Measurements from ENCODE around the gene LAD1. TPM values are rescaled to one million over a fixed set of nuclear protein-coding genes. Genes with fewer than 3 reads are reported as not detected.

LAD1 gene
- total RNA-seq, 2 experiments from 2014 or later: not detected

GRCh38 chr1:201427963-201428362 is 28.8 kb upstream of the LAD1 start:
- intact Hi-C loops (cut with micrococcal nuclease; ENCODE audit: unreplicated experiment): no loop called here
- Histone ChIP-seq H3K27ac (ENCODE audit: low read depth, low read length, poor library complexity, severe bottlenecking) (no peak overlapping the region), H3K4me2 (ENCODE audit: low read length) (no peak overlapping the region), H4K20me1 (ENCODE audit: insufficient read depth, low read length) (no peaks in the 10 kb centered on the region), H2AFZ (ENCODE audit: low read length) (no peak overlapping the region), H3K9me2 (ENCODE audit: insufficient read depth, low read length) (no peaks in the 10 kb centered on the region), H3K4me1 (ENCODE audit: insufficient read depth, low read length, poor library complexity, severe bottlenecking) (peaks cover 31% of the 10 kb centered on the region), H3K79me2 (ENCODE audit: insufficient read depth, low read depth, low read length) (no peaks in the 10 kb centered on the region), H3K4me3 (ENCODE audit: low read depth, low read length, poor library complexity, severe bottlenecking) (no peak overlapping the region), H3K36me3 (ENCODE audit: insufficient read depth, low read length) (no peaks in the 10 kb centered on the region), H3K9me3 (ENCODE audit: low read length) (no peaks in the 10 kb centered on the region)
- no peak for TF ChIP-seq EZH2phosphoT487 (IDR thresholded peaks at IDR 0.05; ENCODE audit: borderline replicate concordance, low read depth, low read length)
- TF ChIP-seq, protein P1, sequence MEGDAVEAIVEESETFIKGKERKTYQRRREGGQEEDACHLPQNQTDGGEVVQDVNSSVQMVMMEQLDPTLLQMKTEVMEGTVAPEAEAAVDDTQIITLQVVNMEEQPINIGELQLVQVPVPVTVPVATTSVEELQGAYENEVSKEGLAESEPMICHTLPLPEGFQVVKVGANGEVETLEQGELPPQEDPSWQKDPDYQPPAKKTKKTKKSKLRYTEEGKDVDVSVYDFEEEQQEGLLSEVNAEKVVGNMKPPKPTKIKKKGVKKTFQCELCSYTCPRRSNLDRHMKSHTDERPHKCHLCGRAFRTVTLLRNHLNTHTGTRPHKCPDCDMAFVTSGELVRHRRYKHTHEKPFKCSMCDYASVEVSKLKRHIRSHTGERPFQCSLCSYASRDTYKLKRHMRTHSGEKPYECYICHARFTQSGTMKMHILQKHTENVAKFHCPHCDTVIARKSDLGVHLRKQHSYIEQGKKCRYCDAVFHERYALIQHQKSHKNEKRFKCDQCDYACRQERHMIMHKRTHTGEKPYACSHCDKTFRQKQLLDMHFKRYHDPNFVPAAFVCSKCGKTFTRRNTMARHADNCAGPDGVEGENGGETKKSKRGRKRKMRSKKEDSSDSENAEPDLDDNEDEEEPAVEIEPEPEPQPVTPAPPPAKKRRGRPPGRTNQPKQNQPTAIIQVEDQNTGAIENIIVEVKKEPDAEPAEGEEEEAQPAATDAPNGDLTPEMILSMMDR (conservative IDR thresholded peaks at IDR 0.05; ENCODE audit: low read length): no peak
- ChIA-PET CTCF (ENCODE audit: unreplicated experiment) (no interaction called here), POLR2A (interaction anchor here (0.8 kb wide), 1 partner anchor 40 kb away, joined by 3 read pairs; no protein-coding TSS in a partner anchor)
- BruUV-seq (replicated peaks): no TSS peak
- DNase-seq (ENCODE audit: low spot score): no peak

DNA sequence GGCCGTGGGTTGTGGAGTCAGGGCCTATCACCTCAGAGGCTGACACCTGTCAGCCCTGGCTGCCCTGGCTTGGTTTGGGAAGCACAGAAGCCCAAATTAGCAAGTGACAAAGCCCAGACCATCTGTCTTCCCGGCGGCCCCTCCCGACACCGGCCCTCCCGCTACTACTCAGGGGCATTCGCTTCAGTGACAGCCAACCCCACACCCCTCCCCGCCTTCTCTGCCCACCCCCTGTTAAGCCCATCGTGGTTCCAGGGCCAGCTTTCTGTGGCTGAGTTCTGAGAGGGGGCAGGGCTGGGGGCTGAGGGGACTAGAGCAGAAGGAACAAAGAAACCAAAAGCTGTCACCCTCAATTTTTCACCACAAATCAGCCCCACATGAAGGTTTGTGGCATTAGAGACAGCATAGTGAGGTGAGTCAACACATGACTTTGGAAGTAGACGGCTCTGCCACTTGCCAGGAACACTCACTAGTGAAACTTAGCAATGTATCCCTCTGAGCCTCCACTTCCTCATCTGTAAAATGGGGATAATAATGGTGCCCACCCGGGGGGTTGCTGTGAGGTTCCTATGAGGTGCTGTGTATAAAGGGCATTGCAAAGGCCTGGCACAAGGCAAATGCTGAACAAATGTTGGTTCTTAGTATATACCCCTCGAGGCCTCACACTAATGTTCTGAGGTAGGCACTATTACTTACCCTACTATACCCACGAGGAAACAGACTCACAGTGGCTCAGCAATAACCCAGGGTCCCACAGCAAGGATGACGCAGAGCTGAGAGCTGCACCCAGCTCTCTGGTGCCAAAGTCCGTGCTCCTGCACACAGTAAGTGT is 27.6 kb upstream of the LAD1 start:
- BruUV-seq (replicated peaks): no TSS peak

More for the DNA sequence above, 27.6 kb upstream of the LAD1 start:
- DNase-seq (ENCODE audit: low spot score): no peak
- Histone ChIP-seq H3K36me3 (ENCODE audit: insufficient read depth, low read length) (no peaks in the 10 kb centered on the region), H3K4me1 (ENCODE audit: insufficient read depth, low read length, poor library complexity, severe bottlenecking) (peaks cover 44% of the 10 kb centered on the region), H3K4me3 (ENCODE audit: low read depth, low read length, poor library complexity, severe bottlenecking) (no peak overlapping the region), H4K20me1 (ENCODE audit: insufficient read depth, low read length) (no peaks in the 10 kb centered on the region), H3K79me2 (ENCODE audit: insufficient read depth, low read depth, low read length) (no peaks in the 10 kb centered on the region), H3K9me3 (ENCODE audit: low read length) (no peaks in the 10 kb centered on the region), H3K9me2 (ENCODE audit: insufficient read depth, low read length) (no peaks in the 10 kb centered on the region), H3K4me2 (ENCODE audit: low read length) (no peak overlapping the region), H2AFZ (ENCODE audit: low read length) (no peak overlapping the region), H3K27ac (ENCODE audit: low read depth, low read length, poor library complexity, severe bottlenecking) (no peak overlapping the region)
- CTCF ChIA-PET (ENCODE audit: unreplicated experiment): no interaction called here
- TF ChIP-seq, protein P1 (conservative IDR thresholded peaks at IDR 0.05; ENCODE audit: low read length): no peak
- no peak for TF ChIP-seq EZH2phosphoT487 (IDR thresholded peaks at IDR 0.05; ENCODE audit: borderline replicate concordance, low read depth, low read length)
- intact Hi-C loops (cut with micrococcal nuclease; ENCODE audit: unreplicated experiment): no loop called here
- POLR2A ChIA-PET: interaction anchor here (0.5 to 0.6 kb wide), 3 partner anchors 12 to 124 kb away, joined by 3 to 4 read pairs (median 3); no protein-coding TSS in a partner anchor
